Hepatocyte (in vitro differentiated cells): ENCODE data around the gene WDR88.

Experiments
- EZH2 ChIP-seq: fragments of 200-600 bp; sonication (generic); IDR thresholded peaks from 2 replicates; pipeline ENCODE4 v1.6.1; 2016; ENCODE audit warnings: antibody characterized with exemption, mild to moderate bottlenecking, borderline replicate concordance
- TF ChIP-seq, protein P1 (sequence below): fragments of 200-600 bp; sonication (generic); IDR thresholded peaks from 2 replicates; pipeline ENCODE4 v1.5.1; 2016; ENCODE audit warnings: antibody characterized with exemption, mild to moderate bottlenecking; ENCODE audit not compliant: poor library complexity

DNA sequence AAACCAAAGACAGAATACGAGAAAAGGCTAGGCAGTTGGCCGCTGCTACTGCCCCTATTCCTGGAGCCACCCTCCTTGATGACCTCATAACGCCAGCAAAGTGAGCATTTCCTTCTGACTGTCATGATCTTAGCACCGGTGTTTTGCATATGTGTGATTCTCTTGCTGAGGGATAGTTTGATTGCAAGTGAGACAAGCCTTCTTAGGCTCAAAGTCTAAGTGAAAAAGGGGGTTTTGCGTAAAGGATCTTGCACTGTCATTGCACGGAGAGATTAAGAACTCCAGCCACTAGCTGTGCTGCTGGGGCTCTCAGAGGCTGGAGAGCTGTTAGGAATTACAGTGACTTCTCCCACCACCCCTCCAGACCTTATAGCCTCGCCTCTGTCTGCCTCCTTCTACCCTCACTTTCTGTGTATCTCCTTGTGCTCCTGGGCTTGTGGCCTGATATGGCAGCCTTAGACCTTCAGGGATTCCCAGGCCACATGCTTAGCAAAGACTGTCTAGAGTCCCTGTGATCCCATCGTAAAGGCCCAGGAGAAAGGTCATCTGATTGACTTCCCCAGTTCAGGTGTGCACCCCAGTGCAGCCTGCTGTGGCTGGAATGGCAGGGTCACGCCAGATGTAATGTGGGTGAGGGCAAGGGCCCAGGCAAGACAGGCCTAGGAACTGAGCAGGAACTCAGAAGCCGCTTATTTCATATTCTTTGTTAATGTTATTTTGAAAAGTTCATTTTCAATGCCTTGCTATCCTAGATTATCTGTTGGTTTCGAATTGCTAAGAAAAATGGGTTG lies 38.3 kb upstream of the WDR88 start:
- TF ChIP-seq, protein P1, sequence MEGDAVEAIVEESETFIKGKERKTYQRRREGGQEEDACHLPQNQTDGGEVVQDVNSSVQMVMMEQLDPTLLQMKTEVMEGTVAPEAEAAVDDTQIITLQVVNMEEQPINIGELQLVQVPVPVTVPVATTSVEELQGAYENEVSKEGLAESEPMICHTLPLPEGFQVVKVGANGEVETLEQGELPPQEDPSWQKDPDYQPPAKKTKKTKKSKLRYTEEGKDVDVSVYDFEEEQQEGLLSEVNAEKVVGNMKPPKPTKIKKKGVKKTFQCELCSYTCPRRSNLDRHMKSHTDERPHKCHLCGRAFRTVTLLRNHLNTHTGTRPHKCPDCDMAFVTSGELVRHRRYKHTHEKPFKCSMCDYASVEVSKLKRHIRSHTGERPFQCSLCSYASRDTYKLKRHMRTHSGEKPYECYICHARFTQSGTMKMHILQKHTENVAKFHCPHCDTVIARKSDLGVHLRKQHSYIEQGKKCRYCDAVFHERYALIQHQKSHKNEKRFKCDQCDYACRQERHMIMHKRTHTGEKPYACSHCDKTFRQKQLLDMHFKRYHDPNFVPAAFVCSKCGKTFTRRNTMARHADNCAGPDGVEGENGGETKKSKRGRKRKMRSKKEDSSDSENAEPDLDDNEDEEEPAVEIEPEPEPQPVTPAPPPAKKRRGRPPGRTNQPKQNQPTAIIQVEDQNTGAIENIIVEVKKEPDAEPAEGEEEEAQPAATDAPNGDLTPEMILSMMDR: no peak
- no peak for TF ChIP-seq EZH2
